NCI-H526 treated with DMSO at 0.1 percent for 48 hours (cell line): Measurements from ENCODE around the gene RAPH1.

ENCODE experiments used
- DNase-seq: peaks from one replicate; lab custom pipeline; 2025; lab: John Stamatoyannopoulos, UW

Gene RAPH1

GRCh38 chr2:203361495-203361894 lies 173.6 kb downstream of the RAPH1 start:
- DNase-seq, result peak; percentile 56

- DNase-seq, result no peak
These were observed 174.2 kb downstream of the RAPH1 start for GRCh38 chr2:203360833-203361430.

- DNase-seq, result no peak
These were observed 175.7 kb downstream of the RAPH1 start for GRCh38 chr2:203359450-203359849.

- DNase-seq, result no peak
These were observed 180.1 kb downstream of the RAPH1 start for GRCh38 chr2:203354966-203355365.

GRCh38 chr2:203352604-203353255 lies 182.4 kb downstream of the RAPH1 start:
- no peak for DNase-seq

DNA sequence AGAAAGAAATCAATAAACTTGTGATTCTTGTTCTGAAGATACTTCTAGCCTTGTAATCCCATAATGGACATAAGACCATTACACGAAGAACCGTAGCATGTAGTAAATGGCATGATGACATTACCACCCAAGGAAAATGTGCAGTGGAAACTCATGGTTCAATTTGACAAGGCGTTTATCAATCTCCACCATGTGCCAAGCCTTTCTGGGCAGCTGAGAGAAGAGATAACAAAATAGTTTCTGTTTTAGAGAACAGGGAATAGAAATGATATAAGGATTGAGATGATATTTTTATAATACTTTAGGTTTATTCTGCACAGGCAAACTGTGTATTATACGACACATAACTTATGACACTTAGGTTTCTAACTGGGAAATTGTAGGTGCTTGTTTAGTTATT lies 187.7 kb downstream of the RAPH1 start:
- no peak for DNase-seq

DNA sequence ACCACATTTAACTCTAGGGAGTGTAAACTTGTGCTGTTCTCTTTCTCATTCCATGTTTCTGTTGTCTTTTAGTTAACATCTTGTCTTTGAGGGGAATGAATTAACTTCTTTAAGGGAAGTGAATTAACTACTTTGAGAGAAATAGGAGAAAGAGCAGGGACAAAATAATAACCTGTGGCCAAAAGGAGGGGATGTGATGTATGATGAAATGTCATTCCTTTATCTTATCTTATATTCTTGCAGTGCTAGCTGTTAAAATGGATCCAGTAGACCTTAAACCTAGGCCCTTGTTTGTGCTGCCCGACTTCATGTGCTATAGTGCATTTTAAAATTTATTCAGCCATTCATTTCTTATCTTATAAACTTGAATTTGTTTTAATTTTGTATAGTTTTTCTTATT lies 188.5 kb downstream of the RAPH1 start:
- no peak for DNase-seq

GRCh38 chr2:203344667-203345066 lies 190.4 kb downstream of the RAPH1 start:
- no peak for DNase-seq
